Pulmonary artery endothelial cell (primary cell): ENCODE results near the gene C10orf90. TPM values are rescaled to one million over a fixed set of nuclear protein-coding genes. Genes with fewer than 3 reads are reported as not detected.

Source experiments
- DNase-seq: peaks from one replicate; pipeline ENCODE4 v3.0.0-alpha.2; 2011; ENCODE audit warnings: low read depth, low spot score
- total RNA-seq: library from RNA; depleted of rRNA; stranded (reverse); fragments of >200 nt; gene quantifications from 2 replicates; pipeline ENCODE4 v1.2.3, GENCODE V29; 2014

The C10orf90 gene
- total RNA-seq: not detected in 2 replicates

- DNase-seq: no peak
Measured at GRCh38 chr10:126670056-126670894, at the start of gene C10orf90. Gene C10orf90, minus strand, starts transcription at chr10:126670693. Its CDS starts 213 bp downstream, at chr10:126670480.

GRCh38 chr10:126716366-126716765, 45.9 kb upstream of the C10orf90 start:
- no peak for DNase-seq

GRCh38 chr10:126713594-126713993, 43.1 kb upstream of the C10orf90 start:
- DNase-seq: no peak

GRCh38 chr10:126712681-126713080, 42.2 kb upstream of the C10orf90 start:
- DNase-seq: no peak

- no peak for DNase-seq
Measured at GRCh38 chr10:126705951-126706565, 35.6 kb upstream of the C10orf90 start.

- no peak for DNase-seq
Measured at GRCh38 chr10:126705131-126705530, 34.6 kb upstream of the C10orf90 start.

GRCh38 chr10:126704649-126705048, 34.2 kb upstream of the C10orf90 start:
- DNase-seq: no peak

- DNase-seq: no peak
Measured at GRCh38 chr10:126702181-126702580, 31.7 kb upstream of the C10orf90 start.

GRCh38 chr10:126701526-126701925, 31.0 kb upstream of the C10orf90 start:
- DNase-seq: no peak

GRCh38 chr10:126696684-126697083, 26.2 kb upstream of the C10orf90 start:
- DNase-seq: no peak

GRCh38 chr10:126691456-126691855, 21.0 kb upstream of the C10orf90 start:
- no peak for DNase-seq

- no peak for DNase-seq
Measured at GRCh38 chr10:126690534-126690933, 20.0 kb upstream of the C10orf90 start.

GRCh38 chr10:126689461-126689994, 19.0 kb upstream of the C10orf90 start:
- DNase-seq: no peak

- DNase-seq: no peak
Measured at GRCh38 chr10:126687121-126687606, 16.7 kb upstream of the C10orf90 start.

GRCh38 chr10:126686719-126687118, 16.2 kb upstream of the C10orf90 start:
- no peak for DNase-seq

- no peak for DNase-seq
Measured at GRCh38 chr10:126686268-126686667, 15.8 kb upstream of the C10orf90 start.

GRCh38 chr10:126685756-126686155, 15.3 kb upstream of the C10orf90 start:
- no peak for DNase-seq

GRCh38 chr10:126684171-126684745, 13.8 kb upstream of the C10orf90 start:
- DNase-seq: no peak

- no peak for DNase-seq
Measured at GRCh38 chr10:126683466-126683865, 13.0 kb upstream of the C10orf90 start.

GRCh38 chr10:126675656-126676438, 5.4 kb upstream of the C10orf90 start:
- no peak for DNase-seq
